SW480 (cell line): ENCODE results near the gene MYO3B.
A peak's percentile ranks its signal among the peaks of the same experiment; 100 is the strongest.

ENCODE experiments used
- DNase-seq: peaks from one replicate; pipeline ENCODE4 v3.0.0-alpha.2; 2016; ENCODE audit warnings: low spot score

Gene MYO3B

DNA sequence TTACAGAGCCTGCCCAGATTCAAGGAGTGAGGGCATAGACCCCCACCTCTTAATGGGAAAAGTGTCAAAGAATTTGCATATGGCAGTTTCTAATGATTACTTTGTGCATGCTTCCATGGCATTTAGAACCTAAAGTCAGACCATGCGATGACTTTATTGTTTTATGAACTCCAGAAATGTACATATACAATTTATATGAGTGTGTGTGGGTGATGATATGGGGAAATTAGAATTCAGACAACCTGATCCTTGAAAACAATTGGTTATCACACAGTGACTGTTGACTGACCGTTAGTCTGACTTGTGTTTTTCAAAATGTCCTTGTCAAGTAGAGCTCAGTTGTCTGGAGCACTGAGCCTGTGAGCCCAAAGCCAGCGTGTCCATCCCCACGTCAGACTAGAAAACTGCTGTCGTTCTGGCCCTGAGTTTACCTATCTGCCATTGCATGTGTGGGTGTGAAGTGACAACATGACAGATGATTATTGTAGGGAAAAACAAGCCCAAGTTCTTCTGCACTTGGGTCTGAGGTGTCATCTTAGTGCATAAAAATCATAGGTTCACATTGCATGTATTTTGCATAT, 128.4 kb downstream of the MYO3B start:
- DNase-seq, result no peak

DNA sequence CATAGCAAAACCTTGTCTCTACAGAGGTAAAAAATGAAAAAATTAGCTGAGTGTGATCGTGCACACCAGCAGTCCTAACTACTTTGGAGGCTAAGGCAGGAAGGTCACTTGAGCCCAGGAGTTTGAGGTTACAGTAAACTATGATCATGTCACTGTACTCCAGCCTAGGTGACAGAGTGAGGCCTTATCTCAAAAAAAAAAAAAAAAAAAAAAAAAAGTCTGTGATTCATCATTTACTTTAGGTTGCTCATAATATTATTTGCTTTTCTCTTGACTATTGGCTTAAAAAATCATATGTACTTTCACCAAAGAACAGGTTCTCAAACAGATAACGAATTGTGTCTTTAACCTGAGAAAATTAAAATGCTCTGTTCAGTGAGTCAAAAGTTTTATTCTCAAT, 129.1 kb downstream of the MYO3B start:
- DNase-seq, result no peak

DNA sequence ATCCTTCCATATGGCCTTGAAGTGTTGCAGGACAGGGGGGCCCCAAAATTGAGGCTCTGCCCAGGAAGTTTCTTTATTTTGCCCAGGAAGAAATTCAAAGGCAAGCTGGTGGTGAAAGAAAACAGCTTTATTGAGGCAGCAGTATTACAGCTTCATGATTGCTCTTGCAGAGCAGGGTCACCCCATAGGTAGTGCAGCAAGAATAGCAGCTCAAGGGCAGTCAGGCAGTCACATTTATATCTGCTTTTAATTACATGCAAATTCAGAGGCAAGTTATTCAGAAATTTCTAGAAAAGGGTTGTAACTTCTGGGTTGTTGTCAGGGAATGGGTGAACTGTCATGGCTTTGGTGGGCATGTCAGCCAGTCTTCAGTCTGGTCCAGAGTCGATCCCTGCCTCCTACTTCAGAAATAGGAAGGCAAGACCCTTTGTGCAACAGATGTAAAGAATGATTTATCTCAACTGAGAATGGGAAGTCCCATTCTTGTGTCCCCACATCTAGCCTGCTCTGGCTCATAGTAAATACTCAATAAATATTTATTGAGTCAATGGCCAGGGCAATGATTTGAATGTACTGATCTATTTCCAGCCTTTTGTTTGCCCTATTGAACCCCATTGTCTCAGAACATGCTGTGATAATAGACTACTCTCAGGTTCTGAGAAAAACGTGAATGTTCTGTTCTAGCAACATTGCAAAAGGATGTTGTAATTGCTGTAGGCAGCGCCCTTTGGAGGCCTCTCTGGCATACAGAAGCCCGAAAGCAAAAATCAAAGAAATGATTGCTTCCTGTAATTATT, 129.8 kb downstream of the MYO3B start:
- DNase-seq, result no peak

DNA sequence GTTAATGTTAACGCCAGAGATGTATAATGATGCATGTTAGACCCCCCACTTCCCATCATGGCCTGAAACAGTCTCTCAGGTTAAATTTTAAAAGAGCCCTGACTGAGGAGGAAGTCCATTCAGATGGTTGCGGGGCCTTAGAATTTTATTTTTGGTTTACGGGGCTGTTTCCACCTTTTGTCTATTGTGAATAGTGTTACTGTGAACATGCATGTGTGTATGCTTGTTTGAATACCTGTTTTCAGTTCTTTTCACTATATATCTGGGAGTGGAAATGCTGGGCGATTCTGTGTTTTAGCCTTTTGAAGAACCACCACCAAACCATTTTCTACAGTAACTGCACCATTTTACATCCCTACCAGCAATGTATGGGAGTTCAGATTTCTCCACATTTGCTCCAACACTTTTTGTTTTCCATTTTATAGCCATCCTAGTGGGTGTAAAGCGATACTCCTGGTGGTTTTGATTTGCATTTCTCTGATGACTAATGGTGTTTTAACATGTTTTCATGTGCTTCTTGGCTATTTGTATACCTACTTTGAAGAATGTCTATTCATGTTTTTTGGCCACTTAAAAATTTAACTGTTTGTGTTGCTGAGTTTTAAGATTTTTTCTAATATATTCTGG, 133.0 kb downstream of the MYO3B start:
- DNase-seq, result peak; percentile 33

DNA sequence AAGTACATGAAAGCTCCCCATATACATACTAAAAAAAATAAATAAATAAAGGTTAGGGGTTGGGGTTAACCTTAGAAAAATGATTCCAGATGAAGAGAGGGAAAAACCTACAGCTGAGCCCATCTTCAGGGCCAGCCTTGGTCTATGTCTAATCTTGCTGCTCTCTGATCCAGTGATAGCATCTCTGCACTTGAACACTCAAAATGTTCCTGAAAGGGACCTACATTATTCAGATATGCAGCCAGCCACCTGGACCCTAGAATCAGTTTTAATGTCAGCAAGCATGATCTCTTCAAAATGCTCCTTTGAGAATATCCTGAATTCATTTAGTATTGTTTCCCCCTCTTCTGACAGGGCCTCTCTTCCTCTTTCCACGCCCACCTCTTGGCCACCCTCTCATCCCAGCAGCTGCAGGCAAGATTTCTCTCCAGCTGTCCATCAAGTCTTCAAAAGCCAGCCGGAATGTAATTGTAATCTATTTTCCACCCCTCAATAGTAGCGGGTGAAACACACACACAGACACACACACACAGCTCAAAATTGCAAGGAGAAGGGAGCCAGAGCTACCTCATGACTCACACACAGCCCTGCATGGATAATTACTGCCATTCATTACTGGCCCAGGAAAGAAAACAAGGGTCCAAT, 135.5 kb downstream of the MYO3B start:
- peak; percentile 32 for DNase-seq

DNA sequence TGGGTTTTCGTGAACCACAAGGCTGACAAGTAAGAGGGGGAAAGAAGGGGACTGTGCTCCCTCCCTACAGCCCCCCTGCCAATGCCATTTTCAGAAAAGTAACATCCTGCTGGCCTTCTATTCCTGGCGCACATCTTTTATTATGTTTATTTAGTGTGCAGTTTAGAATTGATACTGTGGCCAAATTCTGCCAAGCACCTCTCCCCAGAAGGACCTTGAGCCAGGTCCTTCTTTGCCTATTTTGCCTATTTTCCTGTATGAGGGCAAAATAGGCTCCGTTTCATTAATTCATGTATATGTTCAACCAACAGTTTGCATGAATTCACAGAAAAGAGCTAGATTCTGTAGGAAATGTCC, 136.0 kb downstream of the MYO3B start:
- DNase-seq, result no peak

DNA sequence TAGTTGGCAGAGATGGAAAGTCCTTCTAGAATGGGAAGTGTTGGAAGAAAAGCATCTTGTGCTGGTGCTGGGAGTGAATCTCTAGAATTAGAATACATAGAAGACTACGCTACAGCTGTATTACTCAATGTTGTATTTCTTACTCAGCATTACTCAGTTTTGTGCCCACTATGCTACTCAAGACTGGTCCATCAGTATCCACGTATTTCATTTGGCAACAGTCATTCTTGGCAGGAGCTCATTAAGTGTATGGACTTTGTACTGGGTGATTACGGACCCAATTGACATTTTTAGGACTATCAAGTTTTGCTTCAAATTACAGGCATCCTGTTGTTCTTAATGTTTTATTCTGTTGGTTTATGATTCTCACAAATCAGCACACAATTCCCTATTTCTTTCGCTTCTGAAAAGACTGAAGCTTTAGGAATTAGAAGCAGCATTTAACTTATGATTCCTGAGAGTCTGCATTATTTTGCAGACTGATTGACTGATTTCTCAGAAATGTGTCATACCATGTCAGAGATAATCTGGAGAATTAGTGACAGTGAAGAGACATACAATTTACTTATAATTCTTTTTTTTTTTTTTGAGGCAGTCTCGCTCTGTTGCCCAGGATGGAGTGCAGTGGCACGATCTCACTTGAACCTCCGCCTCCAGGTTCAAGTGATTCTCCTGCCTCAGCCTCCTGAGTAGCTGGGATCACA, 136.9 kb downstream of the MYO3B start:
- no peak for DNase-seq

DNA sequence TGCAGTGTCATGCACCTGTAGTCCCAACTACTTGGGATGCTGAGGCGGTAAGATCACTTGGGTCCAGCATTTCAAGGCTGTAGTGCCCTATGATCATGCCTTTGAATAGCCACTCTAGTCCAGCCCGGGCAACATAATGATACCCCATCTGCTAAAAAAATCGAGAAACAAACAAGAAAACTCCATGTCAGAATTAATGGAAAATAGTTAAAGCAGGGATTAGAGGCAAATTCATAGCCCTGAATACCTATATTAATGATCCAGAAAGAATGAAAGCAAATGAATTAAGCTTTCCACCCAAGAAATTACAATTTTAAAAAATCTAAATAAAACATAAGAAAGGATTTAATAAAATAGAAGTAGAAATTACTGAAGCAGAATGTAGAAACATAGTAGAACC, 143.0 kb downstream of the MYO3B start:
- no peak for DNase-seq

DNA sequence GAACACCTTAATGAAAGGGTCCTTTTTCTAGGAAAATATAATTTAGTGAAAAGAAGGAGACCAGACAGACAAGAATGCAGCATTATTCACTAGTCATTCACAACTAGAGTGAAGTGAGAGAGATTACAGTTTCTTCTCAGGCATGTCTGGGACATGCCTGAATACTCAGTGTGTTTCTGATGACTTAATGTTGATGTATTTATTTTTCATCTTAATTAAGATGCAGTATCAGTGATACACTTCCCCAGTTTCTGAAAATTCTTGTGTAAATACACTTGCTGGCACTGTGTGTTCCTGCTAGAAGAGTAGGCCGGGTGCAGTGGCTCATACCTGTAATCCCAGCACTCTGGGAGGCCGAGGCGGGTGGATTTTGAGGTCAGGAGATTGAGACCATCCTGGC, 143.6 kb downstream of the MYO3B start:
- DNase-seq, result no peak

DNA sequence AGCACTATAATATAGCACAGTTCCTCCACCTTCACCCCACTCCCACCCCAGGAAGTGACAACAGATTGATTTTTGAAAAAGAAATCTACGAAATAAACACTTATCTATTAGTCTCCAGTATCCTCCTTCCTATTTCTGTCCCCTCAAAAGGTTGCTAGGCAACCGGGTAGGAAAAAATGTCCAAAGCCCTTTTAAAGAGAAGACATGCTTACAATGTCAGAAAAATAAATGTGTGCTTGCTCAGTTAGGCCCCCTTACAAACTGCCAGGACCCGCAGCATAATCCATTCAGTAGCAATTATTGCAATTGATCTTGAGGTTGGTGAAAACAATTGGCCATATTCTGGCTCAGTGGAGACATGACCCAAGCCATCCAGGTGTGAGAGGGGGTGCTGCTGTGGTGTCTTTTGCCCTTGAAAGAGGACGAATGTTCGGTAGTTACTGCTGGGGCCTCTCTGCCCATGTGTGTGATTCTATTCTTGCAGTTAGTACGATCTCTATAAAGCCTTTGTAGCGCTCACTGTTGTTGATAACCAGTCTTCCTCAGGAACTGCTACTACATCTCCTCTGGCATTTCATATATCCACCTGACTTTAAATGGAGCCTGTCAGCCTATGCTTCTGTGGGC, 144.3 kb downstream of the MYO3B start:
- no peak for DNase-seq

DNA sequence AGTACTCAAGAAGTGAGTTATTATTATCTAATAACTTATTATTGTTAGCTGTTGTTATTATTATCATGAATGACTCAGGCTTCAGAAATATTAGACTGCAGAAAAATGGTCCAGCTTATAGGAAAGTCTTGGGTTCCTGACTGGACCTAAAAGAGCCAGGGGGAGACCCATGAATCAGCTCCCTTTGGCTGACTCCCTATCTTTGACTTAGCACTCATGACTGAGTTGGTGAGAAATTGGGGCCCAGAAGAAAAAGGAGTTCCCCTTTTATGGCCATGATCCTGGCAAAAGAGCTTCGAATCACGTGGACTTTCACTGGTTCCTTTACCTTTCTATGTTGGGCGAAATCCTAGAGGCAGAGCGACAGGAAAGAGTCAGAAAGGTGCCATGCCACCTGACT, 145.8 kb downstream of the MYO3B start:
- no peak for DNase-seq

DNA sequence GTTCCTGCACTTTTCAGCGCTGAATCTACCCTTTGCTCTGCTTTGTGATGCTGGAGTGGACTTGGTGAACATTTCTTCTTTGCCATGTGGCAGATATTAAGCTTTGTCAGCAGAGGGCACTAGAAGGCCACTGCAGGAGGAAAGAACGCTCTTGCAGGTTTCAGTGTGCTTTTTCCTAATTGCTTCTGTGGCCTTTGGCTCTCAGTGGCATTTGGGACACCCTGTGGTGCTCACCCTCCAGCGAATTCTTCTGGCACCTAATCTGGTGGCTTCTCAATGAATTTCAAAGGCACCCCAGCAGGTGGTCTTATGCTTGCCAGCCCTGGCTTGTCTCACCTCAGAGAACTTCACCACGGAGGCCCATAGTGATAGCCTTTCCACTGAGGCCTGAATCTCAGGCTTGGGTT, 146.7 kb downstream of the MYO3B start:
- DNase-seq, result peak; percentile 72

DNA sequence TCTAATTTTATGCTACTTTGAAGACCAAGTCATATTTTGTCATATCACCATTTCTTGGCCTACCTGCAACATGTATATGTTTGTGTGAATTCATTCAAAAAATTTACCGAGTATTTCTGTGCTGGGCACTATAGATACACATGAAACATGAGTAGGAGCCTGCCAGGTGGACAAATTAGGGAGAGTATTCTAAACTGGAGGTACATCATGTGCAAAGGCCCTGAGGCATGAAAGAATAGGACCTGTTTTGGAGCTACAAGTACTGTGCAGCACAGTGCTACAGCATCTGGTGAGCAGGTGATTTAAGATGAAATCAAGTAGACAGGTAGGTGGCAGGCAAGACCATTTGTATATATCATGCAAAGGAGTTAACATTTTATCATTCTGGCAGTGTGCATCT, 152.9 kb downstream of the MYO3B start:
- DNase-seq, result no peak

DNA sequence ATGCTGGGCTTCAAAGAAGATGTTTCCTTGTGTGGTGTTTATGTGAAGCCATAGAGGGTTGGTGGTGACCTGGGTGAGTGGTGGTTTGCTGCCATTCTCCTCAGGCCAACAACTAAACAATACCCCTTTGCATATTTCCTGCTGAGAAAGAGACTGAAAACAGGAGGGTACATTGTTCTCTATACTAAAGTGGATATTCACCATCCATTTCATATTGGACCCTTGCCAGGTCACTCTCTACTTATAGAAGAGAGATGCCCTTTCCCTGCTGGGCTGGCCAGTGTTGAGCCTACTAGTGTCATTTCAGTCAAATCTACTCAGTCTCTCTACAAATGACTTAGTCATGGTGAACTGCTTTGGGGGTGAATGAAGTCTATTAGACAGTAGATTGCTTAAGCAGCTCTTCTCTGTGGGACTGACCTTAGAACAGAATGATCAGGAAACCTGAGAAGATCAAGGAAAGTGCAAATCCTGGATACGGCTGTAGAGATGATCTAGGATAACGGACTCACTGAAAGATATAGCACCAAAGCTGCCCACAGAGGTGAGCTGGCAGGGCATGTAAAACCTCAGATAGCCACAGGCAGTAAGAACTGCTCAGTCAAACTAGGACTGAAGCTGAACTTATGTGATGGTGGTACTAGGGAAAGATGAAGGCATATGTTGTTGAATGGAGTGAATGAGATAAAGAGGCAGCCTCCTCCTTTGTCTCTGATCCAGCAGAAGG, 154.9 kb downstream of the MYO3B start:
- DNase-seq, result no peak

DNA sequence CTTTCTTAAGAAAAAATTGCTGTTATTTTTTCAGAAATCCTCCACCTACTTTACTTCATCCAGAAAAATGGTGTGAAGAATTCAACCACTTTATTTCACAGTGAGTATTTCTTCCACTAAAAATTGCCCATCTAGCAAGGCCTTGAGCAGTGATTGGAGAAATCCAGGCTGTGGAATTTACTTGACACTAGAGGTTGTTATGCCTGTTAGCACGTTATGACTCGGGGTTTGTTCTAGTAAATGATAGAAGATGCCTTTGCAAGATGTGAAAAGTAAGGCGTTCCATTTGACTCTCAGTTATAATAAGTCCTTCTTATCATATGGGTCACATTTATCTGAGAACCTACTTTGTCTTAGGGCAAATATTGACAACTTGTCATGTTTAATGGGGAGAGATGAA, 157.4 kb downstream of the MYO3B start:
- DNase-seq, result no peak

DNA sequence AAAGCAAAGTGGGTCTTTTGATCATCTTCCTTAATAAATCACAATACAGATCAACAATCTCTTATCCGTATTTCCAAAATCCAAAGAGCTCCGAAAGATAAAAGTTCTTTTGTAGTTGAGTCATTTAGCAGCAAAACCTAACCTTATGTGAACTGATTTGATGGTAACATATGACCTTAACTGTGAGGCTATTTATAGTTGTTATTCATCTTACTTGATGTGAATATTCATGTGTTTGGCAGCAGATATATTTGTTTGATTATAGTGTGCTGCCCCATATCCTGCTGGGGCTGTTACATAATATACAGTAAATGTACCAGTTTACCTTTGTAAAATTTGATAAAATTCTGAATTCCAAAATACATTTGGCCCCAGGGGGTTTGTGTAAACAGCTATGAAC, 158.5 kb downstream of the MYO3B start:
- DNase-seq, result no peak

DNA sequence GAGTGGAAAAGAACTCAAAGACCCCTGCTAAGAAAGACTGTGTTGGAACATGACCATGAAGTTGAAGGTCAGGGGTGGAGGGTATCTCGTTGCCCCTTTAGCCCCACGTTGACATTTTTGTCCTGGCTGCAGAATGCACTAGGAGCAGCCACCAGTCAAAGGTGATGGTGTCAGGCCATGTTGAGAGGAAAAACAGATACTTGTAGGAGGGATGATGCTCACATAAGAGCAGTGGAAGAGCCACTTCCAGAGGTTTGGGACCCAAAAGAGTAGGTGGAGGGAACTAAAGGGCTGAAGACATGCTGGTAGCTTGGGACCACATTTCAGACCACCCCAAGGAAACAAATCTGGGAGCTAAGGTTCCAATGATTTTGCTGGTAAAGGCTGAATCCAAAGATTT, 159.0 kb downstream of the MYO3B start:
- no peak for DNase-seq

DNA sequence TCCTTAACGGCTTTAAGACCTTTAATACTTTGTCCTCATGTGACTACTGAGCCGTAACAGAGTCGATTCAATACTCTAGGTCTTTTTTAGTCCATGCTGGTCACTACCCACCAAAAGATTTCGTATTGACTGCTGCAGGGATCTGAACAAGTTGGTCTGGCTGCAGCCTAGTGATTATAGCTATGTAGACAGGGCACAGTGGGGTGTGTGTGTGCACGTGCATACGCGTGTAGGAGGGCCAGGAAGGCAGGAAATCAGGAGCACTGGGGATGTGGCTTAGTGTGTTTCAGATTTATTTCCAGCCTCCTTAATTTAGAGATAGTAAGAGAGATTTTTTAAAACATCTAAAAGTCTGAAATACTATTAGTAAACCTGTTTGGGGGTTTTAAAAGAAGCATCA, 161.4 kb downstream of the MYO3B start:
- no peak for DNase-seq

DNA sequence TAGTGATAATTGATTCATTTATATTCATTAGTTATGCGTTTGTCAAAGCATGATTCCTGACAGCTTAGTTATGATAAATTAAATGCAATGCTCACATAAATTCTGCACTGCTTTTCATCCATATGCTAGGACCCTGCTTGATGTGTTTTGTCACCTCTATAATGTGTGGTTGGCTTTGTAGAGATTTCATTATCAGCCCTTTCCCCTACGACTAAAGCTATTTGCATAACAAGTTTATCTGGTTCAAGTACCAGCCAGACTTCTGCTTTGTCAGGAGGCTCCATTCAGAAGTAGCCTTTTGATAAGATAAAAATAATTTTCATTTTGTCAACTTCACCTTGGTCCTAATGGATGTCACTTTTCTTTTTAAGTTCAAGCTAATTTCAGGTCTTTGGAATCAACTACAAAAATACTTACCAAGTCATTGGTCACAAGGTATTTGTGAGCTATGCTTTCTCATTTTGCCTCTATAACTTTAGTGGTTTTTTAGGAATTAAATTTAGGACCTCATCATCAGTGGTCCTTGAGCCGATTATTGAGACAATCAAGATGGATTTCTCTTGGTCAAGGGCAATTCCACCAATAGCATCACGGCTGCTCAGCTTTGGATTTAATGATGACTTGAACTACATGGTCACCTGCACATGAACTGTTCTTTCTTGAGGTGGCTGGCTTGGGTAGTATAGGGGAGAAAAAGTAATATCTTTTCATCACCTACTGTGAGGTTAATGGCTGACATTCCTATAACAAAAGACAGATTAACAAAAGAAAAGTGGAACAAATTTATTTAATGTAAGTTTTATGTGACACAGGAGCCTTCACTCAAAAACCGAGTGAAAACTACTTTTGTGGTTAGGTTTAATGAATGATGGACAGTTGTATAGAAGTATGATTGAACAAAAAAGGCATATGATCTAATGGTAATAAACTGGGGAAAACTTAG, 162.1 kb downstream of the MYO3B start:
- DNase-seq, result no peak

DNA sequence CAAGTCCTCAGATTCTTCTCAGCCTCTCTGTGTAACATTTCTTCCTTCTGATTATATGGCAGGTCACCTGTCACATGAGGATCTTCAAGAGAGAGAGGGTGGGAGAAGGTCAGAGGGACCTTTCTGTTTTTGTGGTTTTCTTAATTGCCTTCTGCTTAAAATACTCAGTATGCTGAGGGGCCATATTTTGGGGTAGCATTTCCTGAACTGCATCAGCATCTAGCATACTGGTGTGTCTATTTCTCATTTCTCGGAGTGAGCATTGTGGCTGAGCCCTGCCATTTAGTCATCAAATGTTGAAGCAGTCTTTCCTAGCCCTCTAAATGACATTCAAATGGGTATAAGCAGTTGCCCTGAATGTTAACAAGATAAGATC, 162.7 kb downstream of the MYO3B start:
- no peak for DNase-seq
